ENCODE data around the gene SIN3B.
A peak's percentile ranks its signal among the peaks of the same experiment; 100 is the strongest.
"Not testable (repeated sequence)": the region's sequence is repeated elsewhere in the genome, so short reads cannot be mapped to it uniquely, and the experiment has no call there.

The SIN3B gene

GRCh38 chr19:16829010-16829821, at the start of gene SIN3B:
Gene SIN3B (plus strand): TSS chr19:16829398. CDS start chr19:16829421, 23 bp downstream.
- peak; percentile 89 for DNase-seq

GRCh38 chr19:16779539-16780163, 49.5 kb upstream of the SIN3B start:
- DNase-seq = no peak

GRCh38 chr19:16782719-16783118, 46.5 kb upstream of the SIN3B start:
- no peak for DNase-seq

GRCh38 chr19:16788479-16788878, 40.7 kb upstream of the SIN3B start:
- no peak for DNase-seq

GRCh38 chr19:16789238-16789637, 40.0 kb upstream of the SIN3B start:
- DNase-seq = no peak

- no peak for DNase-seq
Measured at GRCh38 chr19:16790051-16790450, 39.1 kb upstream of the SIN3B start.

- no peak for DNase-seq
Measured at GRCh38 chr19:16791942-16792341, 37.3 kb upstream of the SIN3B start.

GRCh38 chr19:16794456-16795441, 34.4 kb upstream of the SIN3B start:
- DNase-seq = no peak

- no peak for DNase-seq
Measured at GRCh38 chr19:16795731-16796130, 33.5 kb upstream of the SIN3B start.

GRCh38 chr19:16797876-16798275, 31.3 kb upstream of the SIN3B start:
- DNase-seq = no peak

GRCh38 chr19:16798326-16798725, 30.9 kb upstream of the SIN3B start:
- not testable (repeated sequence) for DNase-seq

- DNase-seq = no peak
Measured at GRCh38 chr19:16799740-16800139, 29.5 kb upstream of the SIN3B start.

GRCh38 chr19:16801600-16802013, 27.6 kb upstream of the SIN3B start:
- peak; percentile 48 for DNase-seq

GRCh38 chr19:16804176-16804575, 25.0 kb upstream of the SIN3B start:
- no peak for DNase-seq

- no peak for DNase-seq
Measured at GRCh38 chr19:16807549-16808284, 21.5 kb upstream of the SIN3B start.

GRCh38 chr19:16814526-16815100, 14.6 kb upstream of the SIN3B start:
- peak; percentile 21 for DNase-seq

GRCh38 chr19:16820056-16820455, 9.1 kb upstream of the SIN3B start:
- DNase-seq = no peak

GRCh38 chr19:16821081-16821480, 8.1 kb upstream of the SIN3B start:
- no peak for DNase-seq

- no peak for DNase-seq
Measured at GRCh38 chr19:16822648-16823047, 6.5 kb upstream of the SIN3B start.

- DNase-seq = peak; percentile 67
Measured at GRCh38 chr19:16824658-16825311, 4.4 kb upstream of the SIN3B start.

- peak; percentile 82 for DNase-seq
Measured at GRCh38 chr19:16825312-16826052, 3.7 kb upstream of the SIN3B start.

Measured in EL (cell line).